Measurements from ENCODE around the gene KCNK10.
"Not testable (repeated sequence)": the region's sequence is repeated elsewhere in the genome, so short reads cannot be mapped to it uniquely, and the experiment has no call there.

The KCNK10 gene

GRCh38 chr14:88269806-88270420, 53.2 kb downstream of the KCNK10 start:
- no peak for DNase-seq

- DNase-seq = no peak
These were observed 56.6 kb downstream of the KCNK10 start for GRCh38 chr14:88266474-88266873.

- DNase-seq = no peak
These were observed 59.0 kb downstream of the KCNK10 start for GRCh38 chr14:88264116-88264515.

- DNase-seq = not testable (repeated sequence)
These were observed 61.8 kb downstream of the KCNK10 start for GRCh38 chr14:88261302-88261701.

- DNase-seq = no peak
These were observed 65.0 kb downstream of the KCNK10 start for GRCh38 chr14:88258021-88258420.

GRCh38 chr14:88256997-88257950, 65.8 kb downstream of the KCNK10 start:
- DNase-seq = no peak

- DNase-seq = no peak
These were observed 67.3 kb downstream of the KCNK10 start for GRCh38 chr14:88255798-88256197.

GRCh38 chr14:88255196-88255595, 67.9 kb downstream of the KCNK10 start:
- no peak for DNase-seq

- DNase-seq = no peak
These were observed 70.6 kb downstream of the KCNK10 start for GRCh38 chr14:88252498-88252897.

- no peak for DNase-seq
These were observed 71.4 kb downstream of the KCNK10 start for GRCh38 chr14:88251650-88252049.

- no peak for DNase-seq
These were observed 73.8 kb downstream of the KCNK10 start for GRCh38 chr14:88249266-88249665.

- no peak for DNase-seq
These were observed 74.5 kb downstream of the KCNK10 start for GRCh38 chr14:88248606-88249005.

- DNase-seq = no peak
These were observed 75.8 kb downstream of the KCNK10 start for GRCh38 chr14:88247228-88247627.

GRCh38 chr14:88245321-88245720, 77.7 kb downstream of the KCNK10 start:
- DNase-seq = no peak

- no peak for DNase-seq
These were observed 79.1 kb downstream of the KCNK10 start for GRCh38 chr14:88243946-88244345.

- DNase-seq = no peak
These were observed 80.6 kb downstream of the KCNK10 start for GRCh38 chr14:88242446-88242845.

GRCh38 chr14:88241810-88242209, 81.3 kb downstream of the KCNK10 start:
- no peak for DNase-seq

GRCh38 chr14:88234442-88234841, 88.6 kb downstream of the KCNK10 start:
- DNase-seq = no peak

- DNase-seq = no peak
These were observed 89.2 kb downstream of the KCNK10 start for GRCh38 chr14:88233915-88234314.

- no peak for DNase-seq
These were observed 90.3 kb downstream of the KCNK10 start for GRCh38 chr14:88232771-88233170.

- no peak for DNase-seq
These were observed 91.5 kb downstream of the KCNK10 start for GRCh38 chr14:88231603-88232002.

GRCh38 chr14:88229428-88229827, 93.6 kb downstream of the KCNK10 start:
- DNase-seq = no peak

- DNase-seq = no peak
These were observed 94.4 kb downstream of the KCNK10 start for GRCh38 chr14:88228522-88229236.

GRCh38 chr14:88227693-88228092, 95.4 kb downstream of the KCNK10 start:
- no peak for DNase-seq
